Fibroblast of villous mesenchyme (primary cell): ENCODE results near the gene HPRT1. TPM values are rescaled to one million over a fixed set of nuclear protein-coding genes. Genes with fewer than 3 reads are reported as not detected.

Source experiments
- DNase-seq: peaks from one replicate; pipeline ENCODE4 v3.0.0-alpha.2; 2010; ENCODE audit warnings: low read depth
- H3K4me3 ChIP-seq: 2 replicates; pipeline ENCODE4 v1.5.1; 2011; ENCODE audit warnings: low read depth, mild to moderate bottlenecking, low read length
- total RNA-seq: library from RNA; depleted of rRNA; stranded (reverse); fragments of >200 nt; gene quantifications from 2 replicates; pipeline ENCODE4 v1.2.3, GENCODE V29; 2012
- TF ChIP-seq, protein P1 (sequence below): IDR thresholded peaks from 2 replicates; pipeline ENCODE4 v1.5.1; 2012; ENCODE audit warnings: low read depth, mild to moderate bottlenecking, low read length; ENCODE audit not compliant: insufficient read depth

The HPRT1 gene
- total RNA-seq, 1 donor = 17.3 TPM

DNA sequence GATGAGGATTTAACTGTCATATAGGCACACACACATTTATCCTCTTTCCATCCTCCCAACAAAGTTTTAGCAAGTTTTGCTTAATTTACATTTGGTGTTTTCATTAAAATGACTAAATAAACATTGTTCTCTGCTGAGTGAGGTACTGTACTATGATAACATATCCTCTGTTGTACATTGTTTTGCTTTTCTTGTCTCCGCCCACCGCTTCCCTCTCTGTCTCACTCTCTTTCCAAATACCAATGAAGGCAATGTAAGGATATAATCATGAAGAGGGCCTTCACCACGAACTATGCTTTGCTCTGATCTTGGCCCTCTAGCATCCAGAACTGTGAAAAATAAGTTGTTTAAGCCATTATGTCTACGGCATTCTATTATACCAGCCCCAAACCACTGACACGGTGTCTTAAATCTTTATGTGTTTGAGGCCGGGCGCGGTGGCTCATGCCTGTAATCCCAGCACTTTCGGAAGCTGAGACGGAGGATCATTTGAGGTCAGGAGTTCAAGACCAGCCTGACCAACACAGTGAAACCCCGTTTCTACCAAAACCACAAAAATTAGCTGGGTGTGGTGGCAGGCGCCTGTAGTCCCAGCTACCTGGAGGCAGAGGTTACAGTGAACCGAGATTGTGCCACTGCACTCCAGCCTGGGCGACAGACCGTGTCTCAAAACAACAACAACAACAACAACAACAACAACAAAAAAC is 65.3 kb downstream of the HPRT1 start:
- TF ChIP-seq, protein P1, sequence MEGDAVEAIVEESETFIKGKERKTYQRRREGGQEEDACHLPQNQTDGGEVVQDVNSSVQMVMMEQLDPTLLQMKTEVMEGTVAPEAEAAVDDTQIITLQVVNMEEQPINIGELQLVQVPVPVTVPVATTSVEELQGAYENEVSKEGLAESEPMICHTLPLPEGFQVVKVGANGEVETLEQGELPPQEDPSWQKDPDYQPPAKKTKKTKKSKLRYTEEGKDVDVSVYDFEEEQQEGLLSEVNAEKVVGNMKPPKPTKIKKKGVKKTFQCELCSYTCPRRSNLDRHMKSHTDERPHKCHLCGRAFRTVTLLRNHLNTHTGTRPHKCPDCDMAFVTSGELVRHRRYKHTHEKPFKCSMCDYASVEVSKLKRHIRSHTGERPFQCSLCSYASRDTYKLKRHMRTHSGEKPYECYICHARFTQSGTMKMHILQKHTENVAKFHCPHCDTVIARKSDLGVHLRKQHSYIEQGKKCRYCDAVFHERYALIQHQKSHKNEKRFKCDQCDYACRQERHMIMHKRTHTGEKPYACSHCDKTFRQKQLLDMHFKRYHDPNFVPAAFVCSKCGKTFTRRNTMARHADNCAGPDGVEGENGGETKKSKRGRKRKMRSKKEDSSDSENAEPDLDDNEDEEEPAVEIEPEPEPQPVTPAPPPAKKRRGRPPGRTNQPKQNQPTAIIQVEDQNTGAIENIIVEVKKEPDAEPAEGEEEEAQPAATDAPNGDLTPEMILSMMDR = no peak
- H3K4me3 ChIP-seq = no peak overlapping the region
- DNase-seq = no peak

DNA sequence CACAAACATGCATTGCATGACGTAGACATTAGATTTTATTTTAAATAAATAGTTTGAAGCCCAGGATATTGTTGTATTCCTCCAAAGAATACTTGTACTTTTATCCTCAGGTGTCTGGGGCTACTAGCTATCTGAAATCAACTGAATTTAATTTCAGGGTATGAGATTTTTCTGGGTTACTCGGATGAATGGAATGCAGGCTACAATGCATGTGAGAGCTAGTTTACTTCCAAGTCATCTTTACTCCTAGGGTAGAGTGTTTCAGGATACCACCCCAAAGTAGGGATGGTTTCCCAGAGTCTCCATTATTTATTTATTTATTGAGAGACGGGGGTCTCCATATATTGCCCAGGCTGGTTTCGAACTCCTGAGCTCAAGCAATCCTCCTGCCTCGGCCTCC is 66.4 kb downstream of the HPRT1 start:
- DNase-seq = no peak
- H3K4me3 ChIP-seq = no peak overlapping the region
- TF ChIP-seq, protein P1 = no peak

DNA sequence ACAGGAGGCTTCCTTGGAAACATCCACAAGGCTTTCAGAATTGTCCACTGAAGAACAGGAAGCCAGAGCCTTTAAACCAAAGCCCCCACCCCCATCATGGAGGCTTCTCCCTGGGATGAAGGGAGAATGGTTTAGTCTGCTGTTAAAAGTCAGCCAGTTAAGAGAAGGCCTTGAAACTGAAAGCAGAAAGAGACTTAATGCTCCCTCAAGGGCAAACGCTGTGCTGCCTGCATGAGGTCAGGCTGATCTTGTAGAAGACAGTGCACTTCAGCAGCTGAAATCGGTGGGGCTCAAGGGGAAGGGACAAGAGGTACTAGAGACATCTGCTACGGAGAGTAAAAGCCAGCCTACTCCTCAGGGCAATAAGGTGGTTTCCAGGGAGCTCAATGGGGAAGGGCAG is 69.0 kb downstream of the HPRT1 start:
- DNase-seq = peak; percentile 47
- TF ChIP-seq, protein P1 = no peak
- H3K4me3 ChIP-seq = no peak overlapping the region

DNA sequence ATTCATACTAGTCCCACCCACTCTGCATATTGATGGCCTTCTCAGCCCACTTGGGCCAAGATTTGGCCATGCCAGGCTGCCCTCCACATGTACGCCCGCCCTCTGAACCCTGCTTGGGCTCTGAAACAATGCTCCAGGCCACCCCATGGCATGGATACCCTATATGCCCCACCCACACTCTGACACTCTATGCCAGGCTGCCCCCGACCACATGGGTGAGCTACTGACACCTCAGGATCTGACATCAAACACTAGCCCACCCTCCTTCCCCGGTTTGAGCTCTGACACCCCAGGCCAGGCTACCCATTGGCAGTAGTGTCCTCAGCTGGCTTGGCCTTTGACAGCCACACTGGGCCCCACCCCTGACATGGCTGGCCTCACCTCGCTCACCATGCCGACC is 69.5 kb downstream of the HPRT1 start:
- no peak overlapping the region for H3K4me3 ChIP-seq
- TF ChIP-seq, protein P1 = no peak
- no peak for DNase-seq

DNA sequence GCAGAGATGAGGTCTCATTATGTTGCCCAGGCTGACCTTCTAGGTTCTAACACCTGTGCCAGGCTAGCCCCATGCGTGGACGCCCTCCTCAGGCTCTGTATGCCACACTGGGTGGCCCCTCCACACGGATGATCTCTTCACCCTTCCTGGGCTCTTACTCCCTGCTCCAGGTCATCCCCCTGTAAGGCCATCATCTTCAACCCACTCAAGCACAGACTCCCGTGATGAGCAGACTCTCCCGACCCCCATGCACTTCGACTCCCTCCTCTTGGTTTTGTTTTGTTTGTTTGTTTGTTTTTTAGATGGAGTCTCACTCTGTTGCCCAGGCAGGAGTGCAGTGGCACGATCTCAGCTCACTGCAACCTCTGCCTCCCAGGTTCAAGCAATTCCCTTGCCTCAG is 70.9 kb downstream of the HPRT1 start:
- TF ChIP-seq, protein P1 = no peak
- DNase-seq = no peak
- H3K4me3 ChIP-seq = no peak overlapping the region

DNA sequence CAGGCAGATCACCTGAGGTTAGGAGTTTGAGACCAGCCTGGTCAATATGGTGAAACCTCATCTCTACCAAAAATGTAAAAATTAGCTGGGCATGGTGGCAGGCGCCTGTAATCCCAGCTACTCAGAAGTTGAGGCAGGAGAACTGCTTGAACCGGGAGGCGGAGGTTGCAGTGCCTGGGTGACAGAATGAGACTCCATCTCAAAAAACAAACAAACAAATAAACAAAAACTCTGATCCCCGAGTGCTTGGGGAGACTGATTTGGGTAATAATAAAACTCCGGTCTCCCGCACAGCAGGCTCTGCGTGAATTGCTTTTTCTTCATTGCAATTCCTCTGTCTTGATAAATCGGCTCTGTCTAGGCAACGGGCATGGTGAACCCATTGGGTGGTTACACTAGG is 73.4 kb downstream of the HPRT1 start:
- H3K4me3 ChIP-seq = no peak overlapping the region
- no peak for DNase-seq
- TF ChIP-seq, protein P1 = no peak

DNA sequence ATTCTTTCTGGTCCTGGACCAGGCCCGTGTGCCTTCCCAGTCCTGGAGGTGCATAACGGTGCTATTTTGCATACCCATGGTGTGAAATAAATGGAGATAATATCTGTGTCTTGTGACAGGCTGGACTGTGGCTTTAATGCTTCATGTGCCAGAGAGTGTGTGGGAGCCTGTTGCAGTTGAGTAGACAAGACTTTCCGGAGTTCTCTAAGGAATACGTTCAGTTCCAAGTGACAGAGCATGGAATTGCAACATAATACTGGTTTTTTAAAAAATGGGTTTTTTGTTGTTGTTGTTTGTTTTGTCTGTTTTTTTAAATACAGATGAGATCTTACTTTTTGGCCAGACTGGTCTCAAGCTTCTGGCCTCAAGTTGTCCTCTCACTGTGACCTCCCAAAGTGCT is 74.0 kb downstream of the HPRT1 start:
- no peak overlapping the region for H3K4me3 ChIP-seq
- TF ChIP-seq, protein P1 = no peak
- no peak for DNase-seq
